DMS 273 (cell line): ENCODE data around the gene SETD4.
"Not testable (repeated sequence)": the region's sequence is repeated elsewhere in the genome, so short reads cannot be mapped to it uniquely, and the experiment has no call there.

Experiments
- DNase-seq: peaks from one replicate; lab custom pipeline; 2025; ENCODE audit not compliant: unreplicated experiment; lab: John Stamatoyannopoulos, UW

The SETD4 gene

GRCh38 chr21:36079010-36079649 lies 18.8 kb upstream of the SETD4 start:
- DNase-seq = no peak

- DNase-seq = no peak
Observed at GRCh38 chr21:36077758-36078157, 17.4 kb upstream of the SETD4 start.

- DNase-seq = no peak
Observed at GRCh38 chr21:36076878-36077655, 16.7 kb upstream of the SETD4 start.

GRCh38 chr21:36075953-36076352 lies 15.6 kb upstream of the SETD4 start:
- DNase-seq = no peak

GRCh38 chr21:36075171-36075570 lies 14.8 kb upstream of the SETD4 start:
- DNase-seq = peak; percentile 5

- DNase-seq = not testable (repeated sequence)
Observed at GRCh38 chr21:36073911-36074310, 13.6 kb upstream of the SETD4 start.

GRCh38 chr21:36073181-36073580 lies 12.9 kb upstream of the SETD4 start:
- DNase-seq = no peak

- DNase-seq = no peak
Observed at GRCh38 chr21:36072453-36073162, 12.3 kb upstream of the SETD4 start.

- DNase-seq = no peak
Observed at GRCh38 chr21:36070999-36071398, 10.7 kb upstream of the SETD4 start.

- peak; percentile 96 for DNase-seq
Observed at GRCh38 chr21:36069713-36070583, 9.6 kb upstream of the SETD4 start, which contains the start of gene CBR1. CBR1 (plus strand) TSS chr21:36070024; CDS start chr21:36070116, 92 bp downstream.

- DNase-seq = no peak
Observed at GRCh38 chr21:36068748-36069398, 8.5 kb upstream of the SETD4 start.

GRCh38 chr21:36065497-36066036 lies 5.2 kb upstream of the SETD4 start:
- peak; percentile 20 for DNase-seq

GRCh38 chr21:36064085-36064460 lies 3.7 kb upstream of the SETD4 start:
- no peak for DNase-seq

GRCh38 chr21:36063375-36064084 lies 3.2 kb upstream of the SETD4 start:
- DNase-seq = no peak

- no peak for DNase-seq
Observed at GRCh38 chr21:36061445-36061844, 1.1 kb upstream of the SETD4 start.

- no peak for DNase-seq
Observed at GRCh38 chr21:36059823-36060158, 535 bp downstream of the SETD4 start.

GRCh38 chr21:36055551-36055950 lies 4.8 kb downstream of the SETD4 start:
- no peak for DNase-seq

GRCh38 chr21:36053715-36054062 lies 6.6 kb downstream of the SETD4 start:
- DNase-seq = no peak

- DNase-seq = no peak
Observed at GRCh38 chr21:36052860-36053714, 7.2 kb downstream of the SETD4 start.
